Activated naive CD8-positive, alpha-beta T cell treated with anti-CD3 and anti-CD28 coated beads, Interleukin-2, amount 10 ng/mL, durations not matched to agents 7 days and 5 days (primary cell): Measurements from ENCODE around the gene ABCA12. TPM values are rescaled to one million over a fixed set of nuclear protein-coding genes. Genes with fewer than 3 reads are reported as not detected.

ENCODE experiments used
- ATAC-seq: fragments of 150-1000 bp; cut with Tn5 transposase; one replicate; pipeline ENCODE4 v1.10.0; 2021; ENCODE audit warnings: low read depth, moderate library complexity
- POLR2A ChIA-PET: fragments of 350-600 bp; sonication (Branson Sonifier 250); formaldehyde crosslinking; loops from one replicate; lab custom pipeline; 2021; ENCODE audit warnings: antibody characterized with exemption; lab: Charles Lee
- DNase-seq: peaks from one replicate; pipeline ENCODE4 v3.0.0; 2021
- H3K27ac Mint-ChIP-seq: one replicate; pipeline ENCODE4 v1.8.0; 2022; ENCODE audit warnings: mild to moderate bottlenecking, mixed read lengths
- H3K27me3 Mint-ChIP-seq: one replicate; pipeline ENCODE4 v1.8.0; 2022; ENCODE audit warnings: mild to moderate bottlenecking, moderate library complexity, mixed read lengths
- H3K36me3 Mint-ChIP-seq: one replicate; pipeline ENCODE4 v1.8.0; 2021; ENCODE audit warnings: mild to moderate bottlenecking, mixed read lengths
- H3K4me1 Mint-ChIP-seq: one replicate; pipeline ENCODE4 v1.8.0; 2021; ENCODE audit warnings: mixed read lengths
- H3K4me3 Mint-ChIP-seq: one replicate; pipeline ENCODE4 v1.8.0; 2022; ENCODE audit warnings: mild to moderate bottlenecking, moderate library complexity, mixed read lengths
- H3K9me3 Mint-ChIP-seq: one replicate; pipeline ENCODE4 v1.8.0; 2021; ENCODE audit warnings: mixed read lengths
- total RNA-seq, 2 experiments: library from RNA; stranded (reverse); gene quantifications; one replicate each; pipeline ENCODE4 v1.2.3, GENCODE V29; 2021

The ABCA12 gene
- total RNA-seq, 2 experiments from 2014 or later, result not detected

DNA sequence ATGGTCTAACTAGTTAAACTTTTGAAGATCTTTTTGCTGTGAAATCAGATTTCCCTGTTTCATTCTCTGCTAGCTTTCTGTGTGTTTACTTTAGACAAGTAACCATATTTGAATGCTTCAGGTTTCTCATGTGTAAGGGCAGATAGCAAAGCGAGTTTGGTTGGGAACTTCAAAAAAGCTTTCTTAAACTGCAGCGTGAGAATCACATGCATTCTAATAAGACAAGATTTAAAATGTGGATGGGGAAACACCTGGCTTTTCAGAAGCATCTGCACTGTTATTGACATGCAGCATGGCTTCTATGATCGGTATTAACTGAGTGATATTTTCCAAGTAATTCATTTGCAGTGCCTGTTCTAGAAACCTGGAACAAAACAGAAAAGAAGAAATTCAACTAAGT lies 119.3 kb downstream of the ABCA12 start:
- Mint-ChIP-seq H3K27me3 (no peaks in the 10 kb centered on the region), H3K36me3 (no peaks in the 10 kb centered on the region), H3K4me3 (no peak overlapping the region), H3K27ac (no peak overlapping the region), H3K4me1 (no peaks in the 10 kb centered on the region), H3K9me3 (no peaks in the 10 kb centered on the region)
- POLR2A ChIA-PET, result no interaction called here
- ATAC-seq (no peak), DNase-seq (no peak)

GRCh38 chr2:215015421-215015820 lies 123.0 kb downstream of the ABCA12 start:
- H3K36me3 Mint-ChIP-seq, result no peaks in the 10 kb centered on the region
- no peaks in the 10 kb centered on the region for H3K9me3 Mint-ChIP-seq
- no peaks in the 10 kb centered on the region for H3K4me1 Mint-ChIP-seq
- H3K27ac Mint-ChIP-seq, result no peak overlapping the region
- POLR2A ChIA-PET, result no interaction called here
- ATAC-seq, result no peak
- no peak for DNase-seq
- no peaks in the 10 kb centered on the region for H3K27me3 Mint-ChIP-seq
- no peak overlapping the region for H3K4me3 Mint-ChIP-seq

DNA sequence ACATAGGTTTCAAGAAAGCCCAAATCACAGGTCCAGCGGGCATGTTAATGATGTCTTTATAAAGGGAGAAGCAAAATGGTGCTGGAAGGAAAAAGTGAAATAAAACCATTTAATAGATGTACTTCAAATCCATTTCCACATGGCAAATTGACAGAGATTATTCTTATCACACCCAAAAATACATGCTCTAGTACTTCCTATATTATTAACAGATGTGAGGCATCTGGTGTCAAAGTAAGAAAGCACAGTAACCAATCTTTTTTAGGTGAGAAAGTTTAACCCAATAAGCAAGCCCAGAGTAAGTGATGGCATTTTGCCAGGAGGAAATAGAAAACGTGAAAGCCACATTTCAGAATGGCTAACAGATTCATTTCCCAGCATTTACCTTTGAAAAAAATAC lies 128.0 kb downstream of the ABCA12 start:
- Mint-ChIP-seq H3K27me3 (no peaks in the 10 kb centered on the region), H3K36me3 (no peaks in the 10 kb centered on the region), H3K9me3 (no peaks in the 10 kb centered on the region), H3K4me1 (no peaks in the 10 kb centered on the region), H3K4me3 (no peak overlapping the region), H3K27ac (no peak overlapping the region)
- ATAC-seq (no peak), DNase-seq (no peak)
- POLR2A ChIA-PET, result no interaction called here

DNA sequence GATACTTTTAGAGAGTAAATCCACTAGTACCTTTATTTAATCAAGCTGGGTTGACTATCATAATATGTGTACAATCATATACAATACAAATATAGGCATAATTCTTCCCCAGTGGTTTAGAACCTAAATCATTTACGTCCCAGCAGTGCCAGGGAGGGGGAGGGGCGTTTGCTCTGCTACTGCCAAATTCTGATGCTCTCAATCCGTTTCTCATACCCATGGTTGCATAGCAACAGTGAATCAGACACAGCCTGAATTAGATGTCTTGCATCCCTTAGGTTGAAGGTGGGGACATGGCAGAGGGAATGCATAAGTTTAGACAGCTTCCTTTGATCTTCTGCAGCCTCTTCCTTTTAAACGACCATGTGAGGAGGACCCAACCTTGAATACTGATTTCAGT lies 135.4 kb downstream of the ABCA12 start:
- Mint-ChIP-seq H3K4me3 (no peak overlapping the region), H3K27ac (no peak overlapping the region), H3K4me1 (no peaks in the 10 kb centered on the region), H3K36me3 (no peaks in the 10 kb centered on the region), H3K27me3 (peaks cover 3% of the 10 kb centered on the region), H3K9me3 (no peaks in the 10 kb centered on the region)
- ATAC-seq, result no peak
- DNase-seq, result no peak
- POLR2A ChIA-PET, result no interaction called here

DNA sequence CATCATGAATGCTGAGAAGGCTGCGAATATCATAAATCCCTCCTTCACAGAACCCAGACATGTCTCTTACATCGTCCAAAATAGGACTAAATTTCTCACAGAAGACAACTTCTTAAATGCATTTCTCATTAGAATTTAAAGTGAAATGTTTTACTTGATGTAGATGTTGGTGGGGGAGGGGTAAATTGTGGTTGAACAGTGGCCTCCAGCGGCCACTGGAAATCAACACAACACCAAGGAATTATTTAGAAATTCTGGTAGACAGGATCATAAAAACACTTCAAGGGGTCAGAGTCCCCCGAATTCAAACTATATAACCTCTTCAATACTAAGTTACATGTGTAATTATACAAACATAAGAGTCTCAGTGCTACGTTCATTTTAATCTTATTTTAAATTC lies 135.9 kb downstream of the ABCA12 start:
- Mint-ChIP-seq H3K4me1 (no peaks in the 10 kb centered on the region), H3K4me3 (no peak overlapping the region), H3K36me3 (no peaks in the 10 kb centered on the region), H3K9me3 (no peaks in the 10 kb centered on the region), H3K27me3 (peaks cover 3% of the 10 kb centered on the region), H3K27ac (no peak overlapping the region)
- ATAC-seq (no peak), DNase-seq (no peak)
- POLR2A ChIA-PET, result no interaction called here

DNA sequence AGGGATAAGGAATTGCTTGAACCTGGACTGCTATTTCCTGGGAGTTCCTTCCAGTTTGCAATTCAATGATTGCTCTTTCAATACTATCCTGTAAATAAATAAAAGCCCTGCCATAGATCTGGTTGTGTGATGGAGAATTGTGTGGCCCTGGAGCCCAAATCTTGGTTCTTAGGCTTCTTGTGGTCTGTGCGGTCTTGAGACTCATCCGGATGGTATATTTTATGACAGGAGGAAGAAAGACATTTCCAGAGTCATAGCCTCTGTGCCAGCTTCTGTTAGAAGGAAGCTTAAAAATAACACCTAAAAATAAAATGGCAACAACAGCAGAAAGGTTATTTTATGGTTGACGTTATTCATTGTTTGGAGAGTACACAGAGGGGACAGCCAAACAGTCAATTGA lies 137.7 kb downstream of the ABCA12 start:
- POLR2A ChIA-PET, result no interaction called here
- DNase-seq (no peak), ATAC-seq (no peak)
- no peaks in the 10 kb centered on the region for H3K4me1 Mint-ChIP-seq
- H3K27me3 Mint-ChIP-seq, result peaks cover 3% of the 10 kb centered on the region
- H3K9me3 Mint-ChIP-seq, result no peaks in the 10 kb centered on the region
- H3K36me3 Mint-ChIP-seq, result no peaks in the 10 kb centered on the region
- no peak overlapping the region for H3K27ac Mint-ChIP-seq
- H3K4me3 Mint-ChIP-seq, result no peak overlapping the region

- H3K4me3 Mint-ChIP-seq, result no peak overlapping the region
- no peaks in the 10 kb centered on the region for H3K4me1 Mint-ChIP-seq
- no peaks in the 10 kb centered on the region for H3K36me3 Mint-ChIP-seq
- DNase-seq (no peak), ATAC-seq (no peak)
- no peak overlapping the region for H3K27ac Mint-ChIP-seq
- H3K27me3 Mint-ChIP-seq, result peaks cover 3% of the 10 kb centered on the region
- POLR2A ChIA-PET, result no interaction called here
- H3K9me3 Mint-ChIP-seq, result no peaks in the 10 kb centered on the region
Measured at GRCh38 chr2:214995926-214996670, 142.3 kb downstream of the ABCA12 start.

DNA sequence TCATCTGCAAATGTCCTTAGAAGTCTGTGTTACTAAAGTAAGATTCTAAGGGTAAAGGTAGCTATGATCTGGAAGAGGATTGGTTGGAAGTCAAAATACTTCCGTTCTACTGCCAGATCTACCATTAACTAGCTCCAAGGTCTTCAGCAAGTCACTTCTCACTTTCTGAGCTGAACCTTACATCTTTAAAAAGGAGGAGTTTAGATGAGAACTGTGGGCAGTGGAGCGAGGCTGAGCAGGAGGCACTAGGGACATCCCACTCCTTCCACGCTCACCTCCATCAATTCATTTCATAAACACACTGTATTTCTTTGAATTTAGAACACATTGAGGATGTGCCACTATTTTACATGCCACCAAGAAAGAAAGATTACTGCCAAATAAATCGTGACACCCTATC lies 143.0 kb downstream of the ABCA12 start:
- POLR2A ChIA-PET, result no interaction called here
- no peak overlapping the region for H3K27ac Mint-ChIP-seq
- no peaks in the 10 kb centered on the region for H3K4me1 Mint-ChIP-seq
- H3K9me3 Mint-ChIP-seq, result no peaks in the 10 kb centered on the region
- no peaks in the 10 kb centered on the region for H3K36me3 Mint-ChIP-seq
- H3K4me3 Mint-ChIP-seq, result no peak overlapping the region
- ATAC-seq (no peak), DNase-seq (no peak)
- no peaks in the 10 kb centered on the region for H3K27me3 Mint-ChIP-seq

DNA sequence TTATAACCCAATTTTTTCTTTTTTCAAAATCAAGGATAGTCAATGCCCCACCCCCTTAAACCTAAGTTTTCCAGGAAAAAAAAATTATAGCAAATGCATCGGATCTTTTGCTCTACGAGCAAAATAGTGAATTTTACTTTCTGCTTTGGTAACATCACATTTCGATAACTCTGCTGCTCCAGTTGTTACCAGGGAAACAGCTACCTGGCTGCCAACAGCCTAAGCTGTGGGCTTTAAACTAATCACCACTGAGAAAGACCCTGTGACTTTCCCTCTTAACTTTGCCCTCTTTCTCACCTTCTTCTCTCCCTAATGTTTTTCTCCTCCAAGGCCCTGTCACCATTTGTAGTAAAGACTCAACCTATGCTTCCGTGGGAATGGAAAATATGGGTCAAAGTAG lies 145.5 kb downstream of the ABCA12 start:
- Mint-ChIP-seq H3K36me3 (no peaks in the 10 kb centered on the region), H3K27me3 (no peaks in the 10 kb centered on the region), H3K4me3 (no peak overlapping the region), H3K9me3 (no peaks in the 10 kb centered on the region), H3K4me1 (no peaks in the 10 kb centered on the region), H3K27ac (no peak overlapping the region)
- ATAC-seq, result no peak
- DNase-seq, result no peak
- POLR2A ChIA-PET, result no interaction called here

GRCh38 chr2:214989187-214989586 lies 149.2 kb downstream of the ABCA12 start:
- H3K27me3 Mint-ChIP-seq, result no peaks in the 10 kb centered on the region
- no peak overlapping the region for H3K27ac Mint-ChIP-seq
- H3K4me3 Mint-ChIP-seq, result no peak overlapping the region
- H3K36me3 Mint-ChIP-seq, result no peaks in the 10 kb centered on the region
- no peaks in the 10 kb centered on the region for H3K4me1 Mint-ChIP-seq
- POLR2A ChIA-PET, result no interaction called here
- ATAC-seq (no peak), DNase-seq (no peak)
- H3K9me3 Mint-ChIP-seq, result no peaks in the 10 kb centered on the region

DNA sequence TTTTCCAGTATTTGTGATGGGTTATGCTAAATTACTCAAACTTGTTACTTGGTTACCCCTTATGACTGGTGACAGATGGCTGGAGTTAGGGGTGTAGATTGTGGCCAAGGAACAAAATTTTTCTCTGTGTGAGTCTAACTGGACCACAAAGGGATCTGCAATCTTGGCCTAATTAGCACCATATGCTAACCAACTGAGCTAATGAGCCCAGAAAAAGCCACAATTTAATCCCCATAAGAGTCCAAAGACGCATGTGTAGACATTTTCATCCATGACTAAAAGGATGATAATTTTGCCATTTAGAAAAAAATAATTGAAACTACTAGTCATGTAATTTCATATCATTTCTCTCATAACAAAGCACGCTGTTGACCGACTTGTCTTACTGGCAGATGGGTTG lies 151.2 kb downstream of the ABCA12 start:
- H3K36me3 Mint-ChIP-seq, result no peaks in the 10 kb centered on the region
- no peaks in the 10 kb centered on the region for H3K27me3 Mint-ChIP-seq
- H3K9me3 Mint-ChIP-seq, result no peaks in the 10 kb centered on the region
- POLR2A ChIA-PET, result no interaction called here
- DNase-seq (no peak), ATAC-seq (no peak)
- H3K4me3 Mint-ChIP-seq, result no peak overlapping the region
- H3K27ac Mint-ChIP-seq, result no peak overlapping the region
- no peaks in the 10 kb centered on the region for H3K4me1 Mint-ChIP-seq

- H3K4me1 Mint-ChIP-seq, result no peaks in the 10 kb centered on the region
- no peak for ATAC-seq
- H3K9me3 Mint-ChIP-seq, result no peaks in the 10 kb centered on the region
- H3K27ac Mint-ChIP-seq, result no peak overlapping the region
- no peak overlapping the region for H3K4me3 Mint-ChIP-seq
- no peak for DNase-seq
- POLR2A ChIA-PET, result no interaction called here
- H3K27me3 Mint-ChIP-seq, result no peaks in the 10 kb centered on the region
- H3K36me3 Mint-ChIP-seq, result no peaks in the 10 kb centered on the region
Measured at GRCh38 chr2:214985619-214986018, 152.8 kb downstream of the ABCA12 start.

- ATAC-seq, result no peak
- H3K4me1 Mint-ChIP-seq, result no peaks in the 10 kb centered on the region
- DNase-seq, result no peak
- POLR2A ChIA-PET, result no interaction called here
- no peak overlapping the region for H3K27ac Mint-ChIP-seq
- no peak overlapping the region for H3K4me3 Mint-ChIP-seq
- H3K27me3 Mint-ChIP-seq, result peaks cover 2% of the 10 kb centered on the region
- no peaks in the 10 kb centered on the region for H3K36me3 Mint-ChIP-seq
- H3K9me3 Mint-ChIP-seq, result peaks cover 2% of the 10 kb centered on the region
Measured at GRCh38 chr2:214966420-214966819, 172.0 kb downstream of the ABCA12 start.

DNA sequence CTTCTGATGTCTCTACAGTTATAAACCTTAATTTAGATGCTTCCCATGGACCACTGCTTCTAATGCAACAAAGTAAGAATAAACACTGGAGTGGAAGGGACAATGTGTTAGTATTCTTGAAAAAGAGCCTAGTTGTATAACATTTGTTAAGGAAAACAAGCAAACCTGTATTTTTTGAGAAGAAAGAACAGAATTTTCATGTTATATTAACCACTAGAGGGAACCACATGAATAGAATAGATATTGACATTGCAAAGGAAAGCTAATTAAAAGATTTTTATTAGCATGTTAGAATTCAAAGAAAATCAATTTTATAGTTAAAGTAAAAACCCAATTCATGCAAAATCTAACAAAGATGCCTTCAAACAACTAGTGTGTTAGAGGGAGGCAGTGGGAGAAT lies 177.7 kb downstream of the ABCA12 start:
- H3K9me3 Mint-ChIP-seq, result peaks cover 2% of the 10 kb centered on the region
- H3K4me3 Mint-ChIP-seq, result no peak overlapping the region
- H3K27me3 Mint-ChIP-seq, result no peaks in the 10 kb centered on the region
- POLR2A ChIA-PET, result no interaction called here
- ATAC-seq, result no peak
- DNase-seq, result no peak
- no peak overlapping the region for H3K27ac Mint-ChIP-seq
- H3K4me1 Mint-ChIP-seq, result no peaks in the 10 kb centered on the region
- H3K36me3 Mint-ChIP-seq, result no peaks in the 10 kb centered on the region

DNA sequence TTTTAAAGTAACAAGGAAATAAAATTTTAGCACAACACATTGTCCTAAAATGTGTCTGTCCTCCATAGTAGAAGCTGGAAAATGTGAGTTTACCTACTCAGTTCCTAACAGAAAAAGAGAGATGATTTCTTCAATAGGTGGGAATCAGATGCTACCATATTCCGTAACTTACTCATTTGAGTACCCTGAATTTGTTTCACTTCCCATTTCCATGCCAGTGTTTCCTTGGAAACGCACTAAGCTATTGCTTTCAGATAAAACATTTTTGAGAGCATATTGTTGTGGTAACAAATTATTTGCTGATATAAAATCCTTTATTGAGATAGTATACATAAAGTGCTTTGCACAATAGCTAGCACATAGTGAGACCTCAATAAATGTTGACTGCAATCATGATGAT lies 191.5 kb downstream of the ABCA12 start:
- H3K27me3 Mint-ChIP-seq, result no peaks in the 10 kb centered on the region
- POLR2A ChIA-PET, result no interaction called here
- H3K4me3 Mint-ChIP-seq, result no peak overlapping the region

More for the DNA sequence above, 191.5 kb downstream of the ABCA12 start:
- no peaks in the 10 kb centered on the region for H3K9me3 Mint-ChIP-seq
- ATAC-seq, result no peak
- H3K36me3 Mint-ChIP-seq, result no peaks in the 10 kb centered on the region
- no peaks in the 10 kb centered on the region for H3K4me1 Mint-ChIP-seq
- no peak for DNase-seq
- H3K27ac Mint-ChIP-seq, result no peak overlapping the region
